Testis (tissue), 2 donors: Measurements from ENCODE around the gene IQCH.

Experiments
- CTCF ChIP-seq, 3 experiments: fragments of 450-650 bp in 2 of 3; fragments of 200-600 bp in 1 of 3; sonication (generic) in 1 of 3; IDR thresholded peaks; one replicate each; pipeline ENCODE4 v1.5.1; 2016 to 2019; ENCODE audit warnings: antibody characterized with exemption in 3 of 3, mild to moderate bottlenecking in 2 of 3, moderate library complexity in 1 of 3
- POLR2A ChIP-seq: fragments of 450-650 bp; IDR thresholded peaks from one replicate; pipeline ENCODE4 v1.6.1; 2017; ENCODE audit warnings: antibody characterized with exemption, mild to moderate bottlenecking, moderate library complexity

- TF ChIP-seq CTCF (IDR thresholded peaks at IDR 0.05) (no peak), POLR2A (no peak)
These were observed 288.1 kb downstream of the IQCH start, which contains the start of gene MAP2K5 for GRCh38 chr15:67542420-67543347.
